Duodenal mucosa (tissue), 2 donors: ENCODE results near the gene SMYD3.

Source experiments
- H3K27ac ChIP-seq: one replicate; pipeline ENCODE4 v1.7.0; 2013; ENCODE audit warnings: low read depth, low read length
- H3K27me3 ChIP-seq, 2 donors: one replicate each; pipeline ENCODE4 v1.7.0; 2013; ENCODE audit warnings: low read length in 2 of 2, control low read depth in 1 of 2; ENCODE audit not compliant: insufficient read depth in 2 of 2, control insufficient read depth in 1 of 2
- H3K36me3 ChIP-seq, 2 donors: one replicate each; pipeline ENCODE4 v1.7.0; 2013; ENCODE audit warnings: low read length in 2 of 2, control low read depth in 1 of 2; ENCODE audit not compliant: insufficient read depth in 2 of 2, control insufficient read depth in 1 of 2
- H3K4me1 ChIP-seq, 2 donors: one replicate each; pipeline ENCODE4 v1.7.0; 2013; ENCODE audit warnings: low read length in 2 of 2, control low read depth in 1 of 2; ENCODE audit not compliant: insufficient read depth in 2 of 2, control insufficient read depth in 1 of 2
- H3K4me3 ChIP-seq, 2 donors: one replicate each; pipeline ENCODE4 v1.7.0; 2013; ENCODE audit warnings: low read length in 2 of 2, low read depth in 1 of 2
- H3K9ac ChIP-seq, 2 donors: one replicate each; pipeline ENCODE4 v1.7.0; 2013; ENCODE audit warnings: low read length in 2 of 2, low read depth in 1 of 2
- H3K9me3 ChIP-seq, 2 donors: one replicate each; pipeline ENCODE4 v1.7.0; 2013; ENCODE audit warnings: low read length in 2 of 2, control low read depth in 1 of 2; ENCODE audit not compliant: control insufficient read depth in 1 of 2

SMYD3 gene

DNA sequence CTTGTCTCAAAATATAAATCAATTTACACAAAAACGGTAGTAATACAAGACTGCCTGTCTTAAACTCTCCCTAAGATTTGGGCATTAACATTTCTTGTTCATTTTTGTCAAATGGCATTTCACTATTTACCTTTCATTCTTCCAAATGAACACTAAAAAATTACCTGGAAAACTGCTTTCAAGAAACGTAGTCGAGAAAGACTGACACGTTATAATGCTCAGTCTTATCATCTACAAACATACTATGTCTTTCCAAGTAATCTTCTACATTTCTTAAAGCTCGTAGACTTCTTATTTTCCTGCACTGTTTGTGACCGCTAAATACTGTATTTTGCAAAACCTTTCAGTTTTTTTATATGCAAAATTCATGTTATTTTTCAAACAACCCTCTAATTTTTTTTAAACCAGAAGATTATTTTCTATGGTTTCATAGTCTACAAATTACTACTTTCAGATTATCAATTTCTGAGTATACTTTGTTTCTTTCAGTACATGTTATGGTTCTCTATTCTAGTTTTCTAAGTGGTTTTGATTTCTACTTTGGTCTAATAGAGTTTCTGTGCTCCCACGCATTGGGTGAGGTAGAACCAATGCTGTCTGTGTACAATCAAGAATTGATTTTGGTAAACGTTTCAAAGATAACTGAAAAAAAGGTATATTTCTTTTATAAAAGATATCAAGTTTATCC, 336.4 kb downstream of the SMYD3 start:
- Histone ChIP-seq H3K9ac (no peak overlapping the region), H3K4me3 (no peak overlapping the region), H3K27ac (no peak overlapping the region), H3K4me1 (no peaks in the 10 kb centered on the region), H3K36me3 (no peaks in the 10 kb centered on the region), H3K9me3 (no peaks in the 10 kb centered on the region), H3K27me3 (no peaks in the 10 kb centered on the region)

DNA sequence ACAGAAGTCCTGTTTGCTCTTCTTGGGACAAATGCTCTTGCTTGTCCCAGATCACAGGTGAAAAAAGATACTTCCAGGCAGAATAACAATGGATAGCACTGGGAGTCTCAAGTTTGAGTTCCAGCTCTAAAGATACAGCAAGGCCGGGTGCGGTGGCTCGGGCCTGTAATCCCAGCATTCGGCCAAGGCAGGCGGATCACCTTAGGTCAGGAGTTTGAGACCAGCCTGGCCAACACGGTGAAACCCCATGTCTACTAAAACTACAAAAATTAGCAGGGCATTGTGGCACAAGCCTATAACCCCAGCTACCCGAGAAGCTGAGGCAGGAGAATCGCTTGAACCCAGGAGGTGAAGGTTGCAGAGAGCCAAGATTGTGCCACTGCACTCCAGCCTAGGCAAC, 337.6 kb downstream of the SMYD3 start:
- H3K27ac ChIP-seq: no peak overlapping the region
- no peak overlapping the region for H3K4me3 ChIP-seq
- no peaks in the 10 kb centered on the region for H3K27me3 ChIP-seq
- H3K9me3 ChIP-seq: no peaks in the 10 kb centered on the region
- H3K4me1 ChIP-seq: no peaks in the 10 kb centered on the region
- no peaks in the 10 kb centered on the region for H3K36me3 ChIP-seq
- no peak overlapping the region for H3K9ac ChIP-seq

GRCh38 chr1:246169019-246169418, 338.1 kb downstream of the SMYD3 start:
- H3K9ac ChIP-seq: no peak overlapping the region
- no peaks in the 10 kb centered on the region for H3K27me3 ChIP-seq
- H3K9me3 ChIP-seq: no peaks in the 10 kb centered on the region
- H3K4me3 ChIP-seq: no peak overlapping the region
- H3K4me1 ChIP-seq: no peaks in the 10 kb centered on the region
- H3K36me3 ChIP-seq: no peaks in the 10 kb centered on the region
- H3K27ac ChIP-seq: no peak overlapping the region

- no peak overlapping the region for H3K27ac ChIP-seq
Observed at GRCh38 chr1:246166841-246167240, 340.2 kb downstream of the SMYD3 start.

GRCh38 chr1:246165826-246166709, 341.0 kb downstream of the SMYD3 start:
- Histone ChIP-seq H3K27me3 (no peaks in the 10 kb centered on the region), H3K4me1 (no peaks in the 10 kb centered on the region), H3K4me3 (no peak overlapping the region), H3K36me3 (no peaks in the 10 kb centered on the region), H3K9ac (no peak overlapping the region), H3K9me3 (no peaks in the 10 kb centered on the region), H3K27ac (no peak overlapping the region)

More at GRCh38 chr1:246166841-246167240, 340.2 kb downstream of the SMYD3 start:
- Histone ChIP-seq H3K4me3 (no peak overlapping the region), H3K4me1 (no peaks in the 10 kb centered on the region), H3K9ac (no peak overlapping the region), H3K9me3 (no peaks in the 10 kb centered on the region), H3K36me3 (no peaks in the 10 kb centered on the region), H3K27me3 (no peaks in the 10 kb centered on the region)

DNA sequence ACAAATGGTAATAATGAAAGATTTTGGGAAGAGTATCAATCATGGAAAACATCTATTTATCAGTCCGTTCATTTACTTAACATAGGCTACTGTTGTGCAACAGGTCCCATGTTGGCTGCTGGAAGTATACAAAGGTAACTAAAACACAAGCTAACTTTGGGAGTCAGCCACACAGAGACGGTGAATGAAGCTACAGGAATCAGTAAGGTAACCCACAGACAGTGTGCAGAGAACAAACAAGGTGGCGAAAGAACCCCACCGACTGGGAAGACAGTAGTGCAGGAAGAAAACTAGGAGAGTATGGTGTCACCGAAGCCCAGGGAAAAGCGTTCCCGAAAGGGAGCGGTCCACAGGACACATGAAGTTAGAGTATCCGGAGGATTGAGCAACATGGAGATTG, 342.3 kb downstream of the SMYD3 start:
- Histone ChIP-seq H3K4me3 (no peak overlapping the region), H3K9me3 (no peaks in the 10 kb centered on the region), H3K9ac (no peak overlapping the region), H3K27ac (no peak overlapping the region), H3K36me3 (no peaks in the 10 kb centered on the region), H3K4me1 (no peaks in the 10 kb centered on the region), H3K27me3 (no peaks in the 10 kb centered on the region)

DNA sequence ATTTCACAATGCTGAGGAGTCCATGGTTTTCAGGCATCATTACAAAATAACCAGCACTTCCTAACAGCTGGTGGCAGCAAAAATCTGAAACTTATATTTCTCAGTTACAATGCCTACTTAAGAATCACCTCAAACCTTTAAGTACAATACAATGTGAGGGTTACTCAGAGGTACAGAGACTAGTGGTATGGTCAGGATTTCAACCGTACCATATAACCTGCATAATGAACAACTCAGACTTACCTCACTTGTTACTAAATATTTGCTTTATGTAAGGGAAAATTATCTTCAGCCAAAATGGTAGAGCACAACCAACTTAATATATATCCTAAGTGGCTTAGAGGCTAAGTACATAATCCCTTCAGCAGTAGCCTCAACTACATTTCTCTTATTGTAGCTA, 344.5 kb downstream of the SMYD3 start:
- Histone ChIP-seq H3K4me1 (no peaks in the 10 kb centered on the region), H3K27ac (no peak overlapping the region), H3K4me3 (no peak overlapping the region), H3K36me3 (no peaks in the 10 kb centered on the region), H3K27me3 (no peaks in the 10 kb centered on the region), H3K9me3 (no peaks in the 10 kb centered on the region), H3K9ac (no peak overlapping the region)

GRCh38 chr1:246161626-246162025, 345.5 kb downstream of the SMYD3 start:
- H3K9me3 ChIP-seq: no peaks in the 10 kb centered on the region
- H3K4me3 ChIP-seq: no peak overlapping the region
- H3K4me1 ChIP-seq: no peaks in the 10 kb centered on the region
- H3K9ac ChIP-seq: no peak overlapping the region
- H3K27ac ChIP-seq: no peak overlapping the region
- H3K36me3 ChIP-seq: no peaks in the 10 kb centered on the region
- no peaks in the 10 kb centered on the region for H3K27me3 ChIP-seq

- Histone ChIP-seq H3K27ac (no peak overlapping the region), H3K9ac (no peak overlapping the region), H3K9me3 (no peaks in the 10 kb centered on the region), H3K4me3 (no peak overlapping the region), H3K4me1 (peaks cover 0 to 3% of the 10 kb centered on the region in 2 donors), H3K36me3 (no peaks in the 10 kb centered on the region), H3K27me3 (no peaks in the 10 kb centered on the region)
Observed at GRCh38 chr1:246160905-246161304, 346.2 kb downstream of the SMYD3 start.

DNA sequence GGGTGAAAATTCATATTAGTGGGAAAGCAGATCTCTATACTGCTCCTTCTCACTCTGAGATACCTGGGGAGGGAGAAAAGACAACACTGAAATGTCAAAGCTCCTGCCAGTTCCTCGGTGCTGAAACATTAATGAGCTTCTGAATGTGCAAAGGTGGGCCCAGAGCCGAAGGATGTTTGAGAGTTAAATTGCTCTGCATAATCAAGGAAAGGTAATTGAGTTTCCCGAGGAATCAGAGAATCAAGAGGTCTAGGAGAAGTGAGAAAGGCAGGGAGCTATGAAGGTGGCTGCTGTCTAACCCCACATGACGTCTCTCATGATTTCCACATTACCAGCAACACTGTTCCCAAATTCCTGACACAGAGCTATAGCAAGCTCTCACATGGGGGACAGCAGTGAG, 346.7 kb downstream of the SMYD3 start:
- no peaks in the 10 kb centered on the region for H3K36me3 ChIP-seq
- no peaks in the 10 kb centered on the region for H3K27me3 ChIP-seq
- no peak overlapping the region for H3K27ac ChIP-seq
- H3K4me3 ChIP-seq: no peak overlapping the region
- H3K9ac ChIP-seq: no peak overlapping the region
- no peaks in the 10 kb centered on the region for H3K9me3 ChIP-seq
- H3K4me1 ChIP-seq: peaks cover 0 to 5% of the 10 kb centered on the region in 2 donors
